HCT116 (cell line): ENCODE results near the gene CUX1. TPM values are rescaled to one million over a fixed set of nuclear protein-coding genes. Genes with fewer than 3 reads are reported as not detected.

Experiments
- ATAC-seq: fragments of 200-7000 bp; cut with Tn5 transposase; 2 replicates; pipeline ENCODE4 v1.9.1; 2020; ENCODE audit warnings: mild to moderate bottlenecking, moderate library complexity
- BruUV-seq: library from RNA; stranded (reverse); fragments of 400-500 nt; replicated peaks from 2 replicates; lab custom pipeline; 2021; lab: Mats Ljungman, UMichigan
- CTCF ChIA-PET: fragments of 300-600 bp; sonication (Branson Sonifier 250); formaldehyde crosslinking; loops from one replicate; lab custom pipeline; 2021; ENCODE audit warnings: antibody characterized with exemption; lab: Charles Lee
- POLR2A ChIA-PET: fragments of 300-600, 350-600 bp; sonication (Branson Sonifier 250); formaldehyde crosslinking; loops from one replicate; lab custom pipeline; 2021; ENCODE audit warnings: antibody characterized with exemption; lab: Charles Lee
- RAD21 ChIA-PET, 2 experiments: fragments of 300-600 bp; sonication (Branson Sonifier 250); formaldehyde crosslinking; loops; one replicate each; lab custom pipeline; 2023; ENCODE audit warnings: low total read pairs in 2 of 2; ENCODE audit not compliant: uncharacterized antibody in 2 of 2, unreplicated experiment in 2 of 2, low non-redundant PET in 1 of 2; lab: Charles Lee
- DNase-seq: peaks from one replicate; pipeline ENCODE4 v3.0.0-alpha.2; 2010; ENCODE audit warnings: low read depth, low spot score
- H2AFZ ChIP-seq: fragments of 200-600 bp; shearing (Covaris generic), sonication (generic); 2 replicates; pipeline ENCODE4 v1.6.1; 2017; ENCODE audit warnings: low read depth, mixed run types, mixed read lengths, antibody characterized with exemption, low read length; ENCODE audit not compliant: poor library complexity, severe bottlenecking
- H3K27ac ChIP-seq: 2 replicates; pipeline ENCODE4 v1.5.1; 2012; ENCODE audit warnings: low read depth, low read length
- H3K27me3 ChIP-seq: fragments of 200-600 bp; sonication (generic); 2 replicates; pipeline ENCODE4 v1.6.1; 2016; ENCODE audit warnings: mixed run types, low read length, mixed read lengths; ENCODE audit not compliant: insufficient read depth
- H3K36me3 ChIP-seq, 2 experiments: fragments of 200-500 bp in 1 of 2; fragments of 200-600 bp in 1 of 2; sonication (Bioruptor generic) in 1 of 2; sonication (generic) in 1 of 2; 2 replicates each; pipeline versions ENCODE4 v1.5.1 to v1.6.1; 2014 to 2016; ENCODE audit warnings: low read length in 2 of 2, inconsistent platforms in 1 of 2, mixed read lengths in 1 of 2, mixed run types in 1 of 2; ENCODE audit not compliant: insufficient read depth in 2 of 2, control insufficient read depth in 1 of 2
- H3K4me1 ChIP-seq, 2 experiments: fragments of 200-600 bp in 1 of 2; sonication (generic) in 1 of 2; 2 replicates each; pipeline versions ENCODE4 v1.5.1 to v1.6.1; 2012 to 2017; ENCODE audit warnings: low read length in 2 of 2, inconsistent platforms in 1 of 2, mild to moderate bottlenecking in 1 of 2, mixed read lengths in 1 of 2, mixed run types in 1 of 2, moderate library complexity in 1 of 2; ENCODE audit not compliant: insufficient read depth in 2 of 2, control insufficient read depth in 1 of 2
- H3K4me2 ChIP-seq: fragments of 200-600 bp; sonication (generic); 2 replicates; pipeline ENCODE4 v1.6.1; 2017; ENCODE audit warnings: mixed run types, low read length, mixed read lengths
- H3K4me3 ChIP-seq, 2 experiments: fragments of 200-600 bp in 1 of 2; sonication (generic) in 1 of 2; replicated peaks in 1 of 2; 2 replicates each; pipeline ENCODE4 v1.5.1; 2011 to 2016; ENCODE audit warnings: low read length in 2 of 2, control low read depth in 1 of 2, low read depth in 1 of 2, mild to moderate bottlenecking in 1 of 2, mixed read lengths in 1 of 2, mixed run types in 1 of 2
- H3K79me2 ChIP-seq: fragments of 200-600 bp; sonication (generic); 2 replicates; pipeline ENCODE4 v1.6.1; 2017; ENCODE audit warnings: mild to moderate bottlenecking, mixed run types, low read length, moderate library complexity, mixed read lengths; ENCODE audit not compliant: insufficient read depth
- H3K9ac ChIP-seq: fragments of 200-600 bp; sonication (generic); 2 replicates; pipeline ENCODE4 v1.6.1; 2016; ENCODE audit warnings: low read length, mixed read lengths
- H3K9me2 ChIP-seq: fragments of 200-600 bp; sonication (generic), shearing (Covaris generic); 2 replicates; pipeline ENCODE4 v1.6.1; 2017; ENCODE audit warnings: mixed run types, mild to moderate bottlenecking, moderate library complexity; ENCODE audit not compliant: insufficient read depth
- H3K9me3 ChIP-seq, 2 experiments: fragments of 200-500 bp in 1 of 2; fragments of 200-600 bp in 1 of 2; sonication (Bioruptor generic) in 1 of 2; sonication (generic) in 1 of 2; 2 replicates each; pipeline ENCODE4 v1.6.1; 2014 to 2017; ENCODE audit warnings: low read length in 2 of 2, mixed read lengths in 2 of 2, inconsistent platforms in 1 of 2, low read depth in 1 of 2, mild to moderate bottlenecking in 1 of 2, mixed run types in 1 of 2, moderate library complexity in 1 of 2; ENCODE audit not compliant: control insufficient read depth in 1 of 2, insufficient read depth in 1 of 2
- H4K20me1 ChIP-seq: fragments of 200-600 bp; sonication (generic), shearing (Covaris generic); 2 replicates; pipeline ENCODE4 v1.6.1; 2017; ENCODE audit warnings: mixed run types, mild to moderate bottlenecking, moderate library complexity; ENCODE audit not compliant: insufficient read depth
- CBX3 ChIP-seq: IDR thresholded peaks from 2 replicates; pipeline ENCODE4 v1.6.1; 2012; ENCODE audit warnings: low read depth
- EGR1 ChIP-seq: IDR thresholded peaks from 2 replicates; pipeline ENCODE4 v1.6.1; 2012; ENCODE audit warnings: low read depth
- EZH2phosphoT487 ChIP-seq: fragments of 200-600 bp; IDR thresholded peaks from 2 replicates; pipeline ENCODE4 v1.6.1; 2018; ENCODE audit warnings: antibody characterized with exemption, borderline replicate concordance
- POLR2A ChIP-seq: IDR thresholded peaks from 2 replicates; pipeline ENCODE4 v1.7.0; 2011; ENCODE audit warnings: borderline replicate concordance; ENCODE audit not compliant: insufficient read depth, insufficient read length; ENCODE audit errors: extremely low read depth
- SIN3A ChIP-seq: IDR thresholded peaks from 2 replicates; pipeline ENCODE4 v1.6.1; 2012; ENCODE audit warnings: low read depth
- TCF7L2 ChIP-seq: IDR thresholded peaks from 2 replicates; pipeline ENCODE4 v1.7.0; 2011; ENCODE audit warnings: borderline replicate concordance, inconsistent platforms; ENCODE audit not compliant: insufficient read depth, insufficient read length; ENCODE audit errors: extremely low read depth
- YY1 ChIP-seq: IDR thresholded peaks from 2 replicates; pipeline ENCODE4 v1.6.1; 2011; ENCODE audit warnings: low read length, low read depth, moderate library complexity, mild to moderate bottlenecking; ENCODE audit not compliant: insufficient replicate concordance; ENCODE audit errors: extremely low read depth
- ZFX ChIP-seq: fragments of 450-650 bp; IDR thresholded peaks from 2 replicates; pipeline ENCODE4 v1.6.1; 2017
- intact Hi-C: fragments of 100-400 bp; cut with micrococcal nuclease; formaldehyde crosslinking; loops from 2 replicates; pipeline ENCODE4 v1.10.0; 2022
- total RNA-seq: library from RNA; stranded (reverse); gene quantifications from one replicate; pipeline ENCODE4 v1.2.1, GENCODE V29; 2021; ENCODE audit not compliant: unreplicated experiment
- TF ChIP-seq, protein P1 (sequence below): IDR thresholded peaks from 2 replicates; pipeline ENCODE4 v1.6.1; 2012
- TF ChIP-seq, protein P2 (sequence below): IDR thresholded peaks from 2 replicates; pipeline ENCODE4 v1.6.1; 2011; ENCODE audit warnings: mild to moderate bottlenecking, low read length, moderate library complexity; ENCODE audit not compliant: insufficient replicate concordance; ENCODE audit errors: extremely low read depth

CUX1 gene
- total RNA-seq, 1 experiment from 2014 or later: 68.9 TPM

DNA sequence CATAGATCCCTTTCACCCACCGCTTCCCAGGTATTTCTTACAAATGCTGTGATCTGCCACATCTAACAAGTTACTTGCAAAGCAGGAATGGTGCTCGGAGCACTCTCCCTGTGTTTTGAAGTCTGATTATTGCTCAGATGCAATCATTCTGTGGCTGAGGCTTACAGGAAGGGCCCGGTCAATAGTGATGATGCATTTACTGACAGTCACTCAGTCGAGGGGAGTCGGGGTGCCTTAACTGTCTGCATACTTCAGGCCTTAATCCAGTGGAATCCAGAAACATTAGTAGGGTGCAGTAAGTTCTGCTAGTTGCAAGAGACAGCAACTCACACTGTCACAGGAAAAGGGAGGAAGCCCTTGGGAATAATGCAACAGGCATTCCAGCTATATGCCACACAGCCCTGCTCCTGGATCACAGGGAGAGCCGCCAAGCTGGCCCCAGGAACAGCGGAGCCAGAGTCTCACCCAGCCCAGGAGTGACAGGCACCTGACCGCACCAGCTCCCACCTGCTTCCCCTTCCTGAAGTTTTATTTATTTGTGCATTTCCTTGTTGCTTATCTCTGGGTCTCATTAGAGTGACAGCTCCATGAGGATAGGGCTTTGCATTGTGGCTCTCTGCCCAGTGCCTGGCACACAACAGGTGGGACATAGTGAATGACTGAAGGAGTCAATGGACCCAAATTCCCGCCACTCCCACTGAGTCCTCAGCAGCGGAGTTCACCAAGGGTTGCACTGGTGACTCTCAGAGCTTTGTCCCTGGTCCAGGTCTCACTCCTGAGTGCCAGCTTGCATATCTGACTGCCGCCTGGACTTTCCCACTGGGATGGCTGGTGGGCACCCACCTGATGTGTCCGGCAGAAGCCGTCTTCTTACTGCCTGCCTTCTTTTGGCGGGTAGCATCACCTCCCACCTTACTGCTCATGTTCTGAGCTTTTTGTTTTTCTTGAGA is 256.8 kb downstream of the CUX1 start:
- no peak for DNase-seq
- no peak overlapping the region for H3K4me2 ChIP-seq
- BruUV-seq: no TSS peak
- no peaks in the 10 kb centered on the region for H3K27me3 ChIP-seq
- POLR2A ChIA-PET: interaction anchor here (0.5 kb wide), 1 partner anchor 620 kb away, joined by 3 read pairs; no protein-coding TSS in a partner anchor
- CTCF ChIA-PET: no interaction called here
- no peaks in the 10 kb centered on the region for H3K79me2 ChIP-seq
- no peaks in the 10 kb centered on the region for H3K9me3 ChIP-seq
- H3K27ac ChIP-seq: no peak overlapping the region
- intact Hi-C loops: no loop called here
- H3K4me3 ChIP-seq: no peak overlapping the region
- TF ChIP-seq, protein P1, sequence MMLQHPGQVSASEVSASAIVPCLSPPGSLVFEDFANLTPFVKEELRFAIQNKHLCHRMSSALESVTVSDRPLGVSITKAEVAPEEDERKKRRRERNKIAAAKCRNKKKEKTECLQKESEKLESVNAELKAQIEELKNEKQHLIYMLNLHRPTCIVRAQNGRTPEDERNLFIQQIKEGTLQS: no peak
- TF ChIP-seq EGR1 (no peak), EZH2phosphoT487 (no peak), TCF7L2 (no peak), SIN3A (no peak), ZFX (no peak), YY1 (no peak), CBX3 (no peak), POLR2A (no peak)
- TF ChIP-seq, protein P2, sequence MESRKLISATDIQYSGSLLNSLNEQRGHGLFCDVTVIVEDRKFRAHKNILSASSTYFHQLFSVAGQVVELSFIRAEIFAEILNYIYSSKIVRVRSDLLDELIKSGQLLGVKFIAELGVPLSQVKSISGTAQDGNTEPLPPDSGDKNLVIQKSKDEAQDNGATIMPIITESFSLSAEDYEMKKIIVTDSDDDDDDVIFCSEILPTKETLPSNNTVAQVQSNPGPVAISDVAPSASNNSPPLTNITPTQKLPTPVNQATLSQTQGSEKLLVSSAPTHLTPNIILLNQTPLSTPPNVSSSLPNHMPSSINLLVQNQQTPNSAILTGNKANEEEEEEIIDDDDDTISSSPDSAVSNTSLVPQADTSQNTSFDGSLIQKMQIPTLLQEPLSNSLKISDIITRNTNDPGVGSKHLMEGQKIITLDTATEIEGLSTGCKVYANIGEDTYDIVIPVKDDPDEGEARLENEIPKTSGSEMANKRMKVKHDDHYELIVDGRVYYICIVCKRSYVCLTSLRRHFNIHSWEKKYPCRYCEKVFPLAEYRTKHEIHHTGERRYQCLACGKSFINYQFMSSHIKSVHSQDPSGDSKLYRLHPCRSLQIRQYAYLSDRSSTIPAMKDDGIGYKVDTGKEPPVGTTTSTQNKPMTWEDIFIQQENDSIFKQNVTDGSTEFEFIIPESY: no peak
- H4K20me1 ChIP-seq: no peaks in the 10 kb centered on the region
- no peak overlapping the region for H3K9ac ChIP-seq
- H3K36me3 ChIP-seq: peaks cover 0 to 4% of the 10 kb centered on the region in 2 experiments; a peak in 1 of 4 replicates
- ATAC-seq: no peak
- no peaks in the 10 kb centered on the region for H3K9me2 ChIP-seq
- peaks cover 26 to 29% of the 10 kb centered on the region in 2 experiments for H3K4me1 ChIP-seq
- H2AFZ ChIP-seq: no peak overlapping the region
- RAD21 ChIA-PET: no interaction called here
